ENCODE data around the gene NSUN2.
A peak's percentile ranks its signal among the peaks of the same experiment; 100 is the strongest.

The NSUN2 gene

GRCh38 chr5:6638236-6638635 lies 5.4 kb upstream of the NSUN2 start:
- no peaks in the 10 kb centered on the region for H3K27me3 ChIP-seq (ENCODE audit: control insufficient read depth in 1 of 2, insufficient read depth in 1 of 2, low read length in 2 of 2)
- H3K4me3 ChIP-seq (ENCODE audit: insufficient read depth in 1 of 2, low read depth in 1 of 2, low read length in 2 of 2), result no peak overlapping the region
- H3K18ac ChIP-seq (ENCODE audit: low read depth in 1 of 2, low read length in 2 of 2), result no peak overlapping the region
- no peak overlapping the region for H3K9ac ChIP-seq (ENCODE audit: low read length)
- H3K79me1 ChIP-seq (replicated peaks; ENCODE audit: low read length, poor library complexity, severe bottlenecking), result peaks cover 47% of the 10 kb centered on the region
- no peak overlapping the region for H2BK120ac ChIP-seq (ENCODE audit: low read depth, low read length)
- peaks cover 2% of the 10 kb centered on the region for H3K4me1 ChIP-seq (ENCODE audit: control insufficient read depth, insufficient read depth, low read depth, low read length)
- H2AK5ac ChIP-seq (ENCODE audit: low read length, severe bottlenecking), result no peak overlapping the region
- peaks cover 4 to 11% of the 10 kb centered on the region in 2 experiments for H3K36me3 ChIP-seq (ENCODE audit: control insufficient read depth in 1 of 2, insufficient read depth in 2 of 2, low read depth in 1 of 2, low read length in 2 of 2)
- H3K23ac ChIP-seq (ENCODE audit: low read length in 2 of 2), result no peak overlapping the region
- H3K14ac ChIP-seq (ENCODE audit: low read length in 2 of 2), result no peak overlapping the region
- H4K91ac ChIP-seq (ENCODE audit: low read length), result no peak overlapping the region
- no peak overlapping the region for H3K4me2 ChIP-seq (ENCODE audit: low read length, poor library complexity, severe bottlenecking)
- H2BK15ac ChIP-seq (ENCODE audit: low read depth, poor library complexity, severe bottlenecking), result no peak overlapping the region
- no peak overlapping the region for H3K27ac ChIP-seq (ENCODE audit: low read length, poor library complexity, severe bottlenecking)
- DNase-seq, result no peak
- no peak overlapping the region for H2BK5ac ChIP-seq (ENCODE audit: low read depth, low read length, poor library complexity, severe bottlenecking)
- no peak overlapping the region for H4K8ac ChIP-seq (ENCODE audit: low read length)
- H3K9me3 ChIP-seq (ENCODE audit: control insufficient read depth, low read length), result no peaks in the 10 kb centered on the region
- no peak overlapping the region for H2AFZ ChIP-seq (ENCODE audit: low read depth, low read length)
- no peak overlapping the region for H3K4ac ChIP-seq (ENCODE audit: low read depth in 1 of 2, low read length in 2 of 2)
- no peak overlapping the region for H2BK12ac ChIP-seq (ENCODE audit: low read length in 2 of 2)
- WGBS, result 85% methylated on average over 4 of the region's 4 CpGs

GRCh38 chr5:6637590-6637989 lies 4.7 kb upstream of the NSUN2 start:
- peaks cover 4 to 11% of the 10 kb centered on the region in 2 experiments for H3K36me3 ChIP-seq (ENCODE audit: control insufficient read depth in 1 of 2, insufficient read depth in 2 of 2, low read depth in 1 of 2, low read length in 2 of 2)
- H3K4me1 ChIP-seq (ENCODE audit: control insufficient read depth, insufficient read depth, low read depth, low read length), result peaks cover 2% of the 10 kb centered on the region
- H3K4me3 ChIP-seq (ENCODE audit: insufficient read depth in 1 of 2, low read depth in 1 of 2, low read length in 2 of 2), result no peak overlapping the region
- 87% methylated on average over 6 of the region's 6 CpGs for WGBS
- no peak overlapping the region for H2AK5ac ChIP-seq (ENCODE audit: low read length, severe bottlenecking)
- no peak overlapping the region for H3K9ac ChIP-seq (ENCODE audit: low read length)
- no peak overlapping the region for H3K4me2 ChIP-seq (ENCODE audit: low read length, poor library complexity, severe bottlenecking)
- H3K9me3 ChIP-seq (ENCODE audit: control insufficient read depth, low read length), result no peaks in the 10 kb centered on the region
- no peak for DNase-seq
- no peak overlapping the region for H3K4ac ChIP-seq (ENCODE audit: low read depth in 1 of 2, low read length in 2 of 2)
- H4K91ac ChIP-seq (ENCODE audit: low read length), result no peak overlapping the region
- H3K79me1 ChIP-seq (replicated peaks; ENCODE audit: low read length, poor library complexity, severe bottlenecking), result peaks cover 45% of the 10 kb centered on the region
- no peak overlapping the region for H4K8ac ChIP-seq (ENCODE audit: low read length)
- no peak overlapping the region for H3K27ac ChIP-seq (ENCODE audit: low read length, poor library complexity, severe bottlenecking)
- H2BK15ac ChIP-seq (ENCODE audit: low read depth, poor library complexity, severe bottlenecking), result no peak overlapping the region
- no peak overlapping the region for H3K23ac ChIP-seq (ENCODE audit: low read length in 2 of 2)
- H2BK120ac ChIP-seq (ENCODE audit: low read depth, low read length), result no peak overlapping the region
- no peak overlapping the region for H2BK5ac ChIP-seq (ENCODE audit: low read depth, low read length, poor library complexity, severe bottlenecking)
- no peak overlapping the region for H2BK12ac ChIP-seq (ENCODE audit: low read length in 2 of 2)
- H3K27me3 ChIP-seq (ENCODE audit: control insufficient read depth in 1 of 2, insufficient read depth in 1 of 2, low read length in 2 of 2), result no peaks in the 10 kb centered on the region
- H3K14ac ChIP-seq (ENCODE audit: low read length in 2 of 2), result no peak overlapping the region
- no peak overlapping the region for H2AFZ ChIP-seq (ENCODE audit: low read depth, low read length)
- no peak overlapping the region for H3K18ac ChIP-seq (ENCODE audit: low read depth in 1 of 2, low read length in 2 of 2)

DNA sequence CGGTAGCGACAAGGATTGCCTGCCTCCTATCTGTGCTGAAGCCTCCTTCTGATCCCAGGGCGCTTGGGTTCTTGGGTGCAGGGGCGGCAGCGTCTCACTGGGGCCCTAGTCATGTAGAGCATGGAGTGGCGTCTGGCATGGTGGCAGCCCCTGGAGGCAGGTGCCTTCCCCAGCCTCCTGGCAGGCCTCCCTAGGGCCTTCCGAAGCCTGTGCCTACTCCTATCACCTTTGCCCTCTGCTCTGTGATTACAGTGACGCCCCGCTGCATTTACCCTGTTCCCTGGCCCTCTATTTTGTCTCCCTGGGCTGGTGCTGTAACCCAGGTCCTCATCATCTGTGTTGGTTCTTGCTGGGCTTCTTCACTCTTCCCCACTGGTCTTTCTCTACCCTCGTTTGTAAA lies 4.2 kb upstream of the NSUN2 start:
- Histone ChIP-seq H2BK12ac (ENCODE audit: low read length in 2 of 2) (no peak overlapping the region), H3K14ac (ENCODE audit: low read length in 2 of 2) (no peak overlapping the region), H3K79me1 (replicated peaks; ENCODE audit: low read length, poor library complexity, severe bottlenecking) (peaks cover 45% of the 10 kb centered on the region), H2AK5ac (ENCODE audit: low read length, severe bottlenecking) (no peak overlapping the region), H2BK5ac (ENCODE audit: low read depth, low read length, poor library complexity, severe bottlenecking) (no peak overlapping the region), H3K9ac (ENCODE audit: low read length) (no peak overlapping the region), H4K91ac (ENCODE audit: low read length) (no peak overlapping the region), H3K23ac (ENCODE audit: low read length in 2 of 2) (no peak overlapping the region), H3K27ac (ENCODE audit: low read length, poor library complexity, severe bottlenecking) (no peak overlapping the region), H3K36me3 (ENCODE audit: control insufficient read depth in 1 of 2, insufficient read depth in 2 of 2, low read depth in 1 of 2, low read length in 2 of 2) (peaks cover 4 to 11% of the 10 kb centered on the region in 2 experiments), H3K18ac (ENCODE audit: low read depth in 1 of 2, low read length in 2 of 2) (no peak overlapping the region), H3K4me2 (ENCODE audit: low read length, poor library complexity, severe bottlenecking) (no peak overlapping the region), H3K4me3 (ENCODE audit: insufficient read depth in 1 of 2, low read depth in 1 of 2, low read length in 2 of 2) (no peak overlapping the region), H2BK120ac (ENCODE audit: low read depth, low read length) (no peak overlapping the region), H3K4ac (ENCODE audit: low read depth in 1 of 2, low read length in 2 of 2) (no peak overlapping the region), H2BK15ac (ENCODE audit: low read depth, poor library complexity, severe bottlenecking) (no peak overlapping the region), H3K27me3 (ENCODE audit: control insufficient read depth in 1 of 2, insufficient read depth in 1 of 2, low read length in 2 of 2) (no peaks in the 10 kb centered on the region), H4K8ac (ENCODE audit: low read length) (no peak overlapping the region), H3K4me1 (ENCODE audit: control insufficient read depth, insufficient read depth, low read depth, low read length) (peaks cover 2% of the 10 kb centered on the region), H2AFZ (ENCODE audit: low read depth, low read length) (no peak overlapping the region), H3K9me3 (ENCODE audit: control insufficient read depth, low read length) (no peaks in the 10 kb centered on the region)
- no peak for DNase-seq
- WGBS, result 93% methylated on average over 10 of the region's 10 CpGs

DNA sequence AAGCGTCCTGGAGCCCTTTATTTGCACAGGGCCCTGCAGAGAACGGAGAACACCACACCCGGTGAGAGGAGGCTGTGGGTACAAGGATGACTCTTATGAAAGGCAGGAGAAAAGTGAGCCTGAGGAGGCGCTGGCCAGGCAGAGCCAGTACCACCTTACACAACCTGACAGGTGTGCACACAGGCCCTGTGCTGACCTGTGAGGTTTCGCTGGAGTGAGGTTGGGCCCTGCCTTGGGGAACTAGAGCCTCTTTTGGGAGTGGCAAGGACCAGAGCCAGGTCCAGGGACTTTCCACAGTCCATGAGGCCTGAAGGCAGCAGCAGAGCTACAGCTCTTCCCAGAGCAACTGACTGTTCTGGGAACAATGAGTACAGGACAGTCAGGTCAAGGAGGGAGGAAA lies 3.4 kb upstream of the NSUN2 start:
- H4K8ac ChIP-seq (ENCODE audit: low read length), result no peak overlapping the region
- H3K9me3 ChIP-seq (ENCODE audit: control insufficient read depth, low read length), result no peaks in the 10 kb centered on the region
- H3K4ac ChIP-seq (ENCODE audit: low read depth in 1 of 2, low read length in 2 of 2), result no peak overlapping the region
- H3K79me1 ChIP-seq (replicated peaks; ENCODE audit: low read length, poor library complexity, severe bottlenecking), result peaks cover 39% of the 10 kb centered on the region
- no peak overlapping the region for H3K9ac ChIP-seq (ENCODE audit: low read length)
- no peak overlapping the region for H2BK15ac ChIP-seq (ENCODE audit: low read depth, poor library complexity, severe bottlenecking)
- no peak overlapping the region for H3K18ac ChIP-seq (ENCODE audit: low read depth in 1 of 2, low read length in 2 of 2)
- H3K27ac ChIP-seq (ENCODE audit: low read length, poor library complexity, severe bottlenecking), result no peak overlapping the region
- H2AFZ ChIP-seq (ENCODE audit: low read depth, low read length), result no peak overlapping the region
- no peak overlapping the region for H3K23ac ChIP-seq (ENCODE audit: low read length in 2 of 2)
- H3K4me1 ChIP-seq (ENCODE audit: control insufficient read depth, insufficient read depth, low read depth, low read length), result peaks cover 2% of the 10 kb centered on the region
- no peak overlapping the region for H2BK12ac ChIP-seq (ENCODE audit: low read length in 2 of 2)
- no peak overlapping the region for H2BK5ac ChIP-seq (ENCODE audit: low read depth, low read length, poor library complexity, severe bottlenecking)
- no peak for DNase-seq
- H4K91ac ChIP-seq (ENCODE audit: low read length), result peak overlapping the region; percentile 47
- H2AK5ac ChIP-seq (ENCODE audit: low read length, severe bottlenecking), result no peak overlapping the region
- H2BK120ac ChIP-seq (ENCODE audit: low read depth, low read length), result no peak overlapping the region
- H3K14ac ChIP-seq (ENCODE audit: low read length in 2 of 2), result no peak overlapping the region
- H3K36me3 ChIP-seq (ENCODE audit: control insufficient read depth in 1 of 2, insufficient read depth in 2 of 2, low read depth in 1 of 2, low read length in 2 of 2), result peaks cover 8 to 11% of the 10 kb centered on the region in 2 experiments
- no peak overlapping the region for H3K4me2 ChIP-seq (ENCODE audit: low read length, poor library complexity, severe bottlenecking)
- 71% methylated on average over 5 of the region's 5 CpGs for WGBS
- no peak overlapping the region for H3K4me3 ChIP-seq (ENCODE audit: insufficient read depth in 1 of 2, low read depth in 1 of 2, low read length in 2 of 2)
- no peaks in the 10 kb centered on the region for H3K27me3 ChIP-seq (ENCODE audit: control insufficient read depth in 1 of 2, insufficient read depth in 1 of 2, low read length in 2 of 2)

All from mesenchymal stem cell (in vitro differentiated cells and primary cell).